ENCODE data around the gene MRTFA.
"Not testable (repeated sequence)": the region's sequence is repeated elsewhere in the genome, so short reads cannot be mapped to it uniquely, and the experiment has no call there.

Gene MRTFA

DNA sequence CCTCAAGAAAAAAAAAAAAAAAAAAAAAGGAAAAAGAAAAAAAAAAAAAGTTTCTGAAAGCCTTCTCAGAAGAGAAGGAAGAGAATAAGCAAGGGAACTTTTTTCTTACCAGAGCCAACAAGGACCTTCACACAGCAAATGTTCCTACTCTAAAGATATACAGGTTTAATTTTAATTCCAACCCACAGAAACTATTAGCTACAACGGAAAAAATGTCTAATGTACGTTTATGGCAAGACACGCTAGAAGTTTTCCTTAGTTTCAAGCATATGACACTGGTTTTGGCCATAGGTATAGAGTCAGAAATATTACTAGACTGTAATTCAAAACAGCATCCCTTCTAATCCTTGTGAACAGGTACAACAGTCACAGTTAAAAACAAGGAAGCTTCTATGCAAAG, 120.1 kb downstream of the MRTFA start:
- DNase-seq = no peak

DNA sequence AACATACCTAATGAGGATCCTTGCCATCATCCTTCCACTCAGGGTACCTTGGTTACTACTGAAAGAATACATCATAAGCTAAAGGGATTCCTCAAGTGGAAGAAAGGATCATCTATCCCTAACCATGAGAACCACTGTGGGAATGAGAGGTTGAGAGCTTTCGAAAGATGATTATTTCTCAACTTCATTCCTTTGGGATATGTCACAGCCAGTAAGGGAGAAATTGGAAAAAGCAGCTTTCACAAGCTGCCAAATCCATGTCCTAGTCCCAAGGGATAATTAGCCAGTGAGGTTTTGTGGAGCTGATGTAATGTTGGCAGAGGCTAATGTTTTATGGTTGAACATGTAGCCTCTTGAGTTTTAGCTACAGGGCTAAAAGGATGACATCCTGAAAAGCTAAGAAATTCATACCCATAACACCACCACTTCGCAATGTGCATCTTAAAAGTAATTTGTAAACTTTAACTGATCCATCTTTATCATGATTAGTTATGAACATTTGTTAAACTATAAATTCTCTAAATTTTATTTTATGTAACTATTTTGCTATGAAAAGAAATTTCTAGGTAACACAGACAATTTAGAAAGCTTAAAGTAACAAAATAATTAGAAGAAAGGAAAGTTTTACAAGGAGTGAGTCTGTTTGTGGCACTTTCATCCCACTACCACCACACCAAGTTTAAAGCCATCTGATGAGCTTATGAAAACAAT, 123.9 kb downstream of the MRTFA start:
- peak; percentile 96 for DNase-seq

DNA sequence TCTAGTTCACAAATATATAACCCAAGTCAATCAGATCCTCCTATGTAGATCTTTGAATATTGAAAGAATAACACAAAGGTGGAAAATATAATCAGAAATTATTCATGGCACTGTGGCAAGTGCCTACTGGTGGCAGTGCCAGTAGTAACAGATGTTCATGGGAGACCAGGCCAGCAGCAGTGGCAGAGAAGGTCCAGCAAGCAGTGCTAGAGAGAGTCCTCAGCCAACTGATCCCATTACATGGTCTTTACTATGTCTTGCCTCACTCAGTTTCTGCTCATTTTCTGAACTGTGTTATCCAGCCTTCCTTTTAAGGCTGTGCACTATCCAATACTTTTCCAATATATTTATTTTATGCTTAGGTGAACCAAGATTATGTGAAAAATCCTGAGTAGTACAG, 124.9 kb downstream of the MRTFA start:
- peak; percentile 56 for DNase-seq

DNA sequence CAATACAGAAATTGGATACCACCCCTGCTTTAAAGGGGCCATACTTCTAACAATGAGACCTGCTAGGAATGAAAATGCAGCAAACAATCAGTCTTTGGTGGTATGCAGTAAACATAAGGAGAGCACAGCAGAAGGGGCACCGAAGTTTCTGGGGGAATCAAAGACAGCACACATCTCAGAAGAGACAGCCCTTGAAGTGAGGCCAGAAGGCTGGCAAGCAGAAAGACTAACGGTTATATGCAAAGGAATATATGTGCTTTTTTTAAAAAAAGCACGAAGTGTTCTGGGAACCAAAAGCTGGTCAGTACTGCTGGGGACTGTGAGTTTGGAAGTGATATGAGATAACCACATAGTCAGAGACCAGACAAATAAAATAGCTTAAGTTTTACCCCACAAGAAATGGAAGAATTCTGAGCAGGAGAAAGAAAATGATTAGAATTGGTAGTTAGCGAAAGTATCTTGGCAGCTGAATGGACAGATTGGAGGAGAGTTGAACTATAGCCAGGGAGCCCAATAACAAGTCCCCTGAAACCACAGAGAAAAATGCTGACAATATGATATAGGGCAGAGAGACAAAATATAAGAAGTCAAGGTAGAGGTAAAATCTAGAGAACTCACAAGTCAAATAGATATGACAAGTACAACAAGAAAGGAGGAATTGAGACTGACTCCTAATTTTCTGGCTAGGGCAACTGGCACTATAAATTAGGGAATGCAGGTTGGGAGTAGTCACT, 125.7 kb downstream of the MRTFA start:
- peak; percentile 37 for DNase-seq

DNA sequence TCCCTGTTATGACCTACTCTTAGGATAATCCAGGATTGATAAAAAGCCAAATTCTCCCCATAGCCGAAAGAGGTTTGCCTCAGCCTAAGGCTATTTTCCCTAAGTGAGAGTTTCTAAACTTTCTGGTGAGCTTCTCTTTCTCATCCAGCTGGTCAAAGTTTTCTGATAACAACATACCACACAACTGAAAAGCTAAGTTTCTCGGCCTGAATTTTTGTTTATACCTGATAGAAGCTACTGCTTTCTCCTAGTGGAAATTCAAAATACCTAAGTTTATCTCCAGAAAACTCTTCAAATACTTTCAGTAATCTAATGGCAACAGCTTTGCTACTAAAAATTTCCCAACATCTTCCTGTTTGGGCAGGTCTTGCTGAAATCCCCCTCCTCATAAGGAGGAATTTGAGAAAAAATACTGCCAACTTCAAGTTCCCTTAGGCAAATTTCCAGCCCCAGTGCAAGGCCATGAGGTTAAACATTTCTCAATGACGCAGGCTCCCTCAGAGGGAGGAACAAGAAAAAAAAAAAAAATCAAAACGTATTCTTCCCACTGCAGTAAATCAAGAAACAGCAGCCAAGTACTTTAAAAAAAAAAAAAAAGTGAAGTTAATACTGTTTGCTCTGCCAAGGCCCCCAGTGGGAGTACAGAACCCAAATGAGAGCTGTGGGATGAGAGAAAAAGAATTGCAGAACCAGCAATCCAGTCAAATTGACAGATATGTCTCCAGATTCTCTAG, 127.0 kb downstream of the MRTFA start:
- peak; percentile 31 for DNase-seq

DNA sequence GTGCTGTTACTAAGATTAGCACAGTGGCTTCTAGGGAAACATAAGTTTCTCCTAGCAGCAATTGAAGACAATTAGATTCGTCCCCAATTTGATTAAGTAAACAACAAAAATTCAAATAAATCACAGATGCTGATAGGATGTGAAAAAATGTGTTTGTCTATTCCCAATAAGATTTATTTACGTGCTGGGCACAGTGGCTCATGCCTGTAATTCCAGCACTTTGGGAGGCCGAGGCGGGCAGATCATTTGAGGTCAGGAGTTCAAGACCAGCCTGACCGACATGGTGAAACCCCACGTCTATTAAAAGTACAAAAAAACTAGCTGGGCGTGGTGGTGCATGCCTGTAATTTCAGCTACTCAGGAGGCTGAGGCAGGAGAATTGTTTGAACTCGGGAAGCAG, 128.5 kb downstream of the MRTFA start:
- not testable (repeated sequence) for DNase-seq

DNA sequence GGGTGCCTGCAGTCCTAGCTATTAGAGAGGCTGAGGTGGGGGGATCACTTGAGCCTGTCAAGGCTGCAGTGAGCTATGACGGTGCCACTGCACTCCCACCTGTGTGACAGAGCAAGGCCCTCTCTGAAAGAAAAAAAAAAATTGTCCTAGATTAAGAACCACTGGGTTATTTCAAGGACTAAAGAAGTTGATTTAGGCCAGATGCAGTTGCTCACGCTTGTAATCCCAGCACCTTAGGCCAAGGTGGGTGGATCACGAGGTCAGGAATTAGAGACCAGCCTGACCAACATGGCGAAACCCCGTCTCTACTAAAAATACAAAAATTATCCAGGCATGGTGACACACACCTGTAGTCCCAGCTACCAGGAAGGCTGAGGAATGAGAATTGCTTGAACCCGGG, 129.0 kb downstream of the MRTFA start:
- DNase-seq = no peak

DNA sequence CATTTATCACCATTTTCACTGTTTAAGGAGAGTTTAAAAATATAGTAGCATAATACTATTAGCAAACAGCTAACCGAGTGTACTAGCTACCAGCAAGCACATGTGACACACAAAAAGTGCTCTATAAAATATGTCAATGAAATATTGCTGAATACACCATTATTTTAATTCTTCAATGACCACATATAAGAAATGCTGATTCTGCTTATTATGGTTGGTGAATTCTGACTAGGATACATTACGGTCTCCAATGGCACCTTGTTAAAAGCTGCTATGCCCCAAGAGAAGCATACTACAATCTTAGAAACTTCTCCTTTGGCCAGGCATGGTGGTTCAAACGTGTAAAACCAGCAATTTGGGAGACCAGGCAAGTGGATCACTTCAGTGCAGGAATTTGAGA, 129.8 kb downstream of the MRTFA start:
- no peak for DNase-seq

DNA sequence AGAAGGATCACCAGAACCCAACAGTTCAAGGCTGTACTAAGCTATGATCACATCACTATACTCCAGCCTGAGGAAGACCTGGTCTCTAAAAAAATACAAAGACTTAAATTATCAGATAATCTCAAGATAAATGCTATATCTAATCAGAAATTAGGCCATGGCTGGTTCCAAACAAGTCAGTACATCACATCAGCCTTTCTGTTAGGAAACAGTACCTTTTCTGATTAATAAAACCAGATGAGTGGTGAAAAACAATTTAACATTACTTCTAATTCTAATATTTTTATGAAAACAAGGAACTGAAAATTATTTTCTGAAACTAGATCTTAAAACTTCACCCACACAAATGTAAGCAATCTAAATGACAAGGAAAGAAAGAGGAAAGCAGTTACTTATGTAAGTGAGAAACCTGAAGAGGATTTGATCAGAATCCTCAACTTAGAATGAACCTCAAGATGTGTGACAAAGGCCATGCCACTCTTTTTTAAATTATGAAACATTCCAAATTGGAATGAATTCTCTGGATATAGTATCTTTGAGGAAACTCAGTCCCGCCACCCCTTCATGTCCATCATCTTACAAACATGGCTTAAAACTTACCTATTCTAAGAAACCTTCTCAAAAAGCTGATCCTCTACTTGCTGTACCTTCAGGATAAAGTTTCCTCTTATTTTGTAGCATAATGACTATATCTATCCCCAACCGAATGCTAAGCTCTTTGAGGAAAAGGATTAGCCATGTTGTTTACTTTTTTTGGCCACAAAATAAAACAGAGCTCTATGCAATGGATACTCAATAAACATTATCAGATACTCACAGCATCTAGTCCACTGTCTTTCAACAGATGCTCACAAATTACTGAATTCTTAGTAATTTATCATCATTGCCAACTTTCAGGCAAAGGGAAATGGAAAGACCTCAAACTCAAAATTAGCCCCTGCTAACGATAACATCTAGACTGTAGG, 132.0 kb downstream of the MRTFA start:
- DNase-seq = no peak

DNA sequence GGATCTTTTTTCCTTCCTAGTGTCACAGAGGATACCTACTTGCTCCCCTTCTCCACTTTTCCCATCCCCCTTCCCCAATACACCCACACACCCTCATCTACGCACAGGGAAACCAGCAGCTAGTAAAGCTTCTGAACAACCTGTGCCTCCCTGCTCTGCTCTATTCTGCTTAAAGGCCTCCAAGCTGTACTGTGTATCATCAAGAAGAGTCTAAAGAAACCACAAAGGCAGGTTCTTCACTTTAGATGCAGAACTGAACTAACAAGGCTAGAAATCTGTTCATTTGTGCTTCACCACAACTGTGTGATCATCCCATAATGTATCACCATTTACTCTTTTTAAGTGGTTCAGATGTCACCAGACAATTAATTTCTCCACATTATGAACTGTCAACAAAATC, 133.6 kb downstream of the MRTFA start:
- no peak for DNase-seq

DNA sequence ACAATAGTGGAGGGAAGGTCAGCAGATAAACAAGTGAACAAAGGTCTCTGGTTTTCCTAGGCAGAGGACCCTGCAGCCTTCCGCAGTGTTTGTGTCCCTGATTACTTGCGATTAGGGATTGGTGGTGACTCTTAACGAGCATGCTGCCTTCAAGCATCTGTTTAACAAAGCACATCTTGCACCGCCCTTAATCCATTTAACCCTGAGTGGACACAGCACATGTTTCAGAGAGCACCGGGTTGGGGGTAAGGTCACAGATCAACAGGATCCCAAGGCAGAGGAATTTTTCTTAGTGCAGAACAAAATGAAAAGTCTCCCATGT, 136.1 kb downstream of the MRTFA start:
- not testable (repeated sequence) for DNase-seq

DNA sequence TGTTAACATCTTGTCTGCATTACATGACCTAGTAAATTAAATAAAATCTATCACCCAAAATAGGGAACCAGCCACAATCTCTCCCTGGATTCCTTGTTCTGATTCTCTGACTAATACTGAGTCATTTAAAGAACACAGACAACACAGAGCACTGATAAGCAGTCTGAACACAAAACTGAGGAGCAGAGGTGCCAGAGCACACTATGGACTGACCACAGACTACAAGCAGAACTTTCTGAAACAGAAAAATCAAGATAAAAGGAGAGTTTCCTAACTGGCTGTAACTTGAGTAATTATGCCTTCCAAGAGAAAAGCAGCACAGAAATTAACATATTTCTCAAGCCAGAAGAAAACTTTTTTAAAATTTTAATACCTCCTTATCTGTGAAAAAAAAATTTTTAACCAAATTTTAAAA, 137.3 kb downstream of the MRTFA start:
- no peak for DNase-seq

DNA sequence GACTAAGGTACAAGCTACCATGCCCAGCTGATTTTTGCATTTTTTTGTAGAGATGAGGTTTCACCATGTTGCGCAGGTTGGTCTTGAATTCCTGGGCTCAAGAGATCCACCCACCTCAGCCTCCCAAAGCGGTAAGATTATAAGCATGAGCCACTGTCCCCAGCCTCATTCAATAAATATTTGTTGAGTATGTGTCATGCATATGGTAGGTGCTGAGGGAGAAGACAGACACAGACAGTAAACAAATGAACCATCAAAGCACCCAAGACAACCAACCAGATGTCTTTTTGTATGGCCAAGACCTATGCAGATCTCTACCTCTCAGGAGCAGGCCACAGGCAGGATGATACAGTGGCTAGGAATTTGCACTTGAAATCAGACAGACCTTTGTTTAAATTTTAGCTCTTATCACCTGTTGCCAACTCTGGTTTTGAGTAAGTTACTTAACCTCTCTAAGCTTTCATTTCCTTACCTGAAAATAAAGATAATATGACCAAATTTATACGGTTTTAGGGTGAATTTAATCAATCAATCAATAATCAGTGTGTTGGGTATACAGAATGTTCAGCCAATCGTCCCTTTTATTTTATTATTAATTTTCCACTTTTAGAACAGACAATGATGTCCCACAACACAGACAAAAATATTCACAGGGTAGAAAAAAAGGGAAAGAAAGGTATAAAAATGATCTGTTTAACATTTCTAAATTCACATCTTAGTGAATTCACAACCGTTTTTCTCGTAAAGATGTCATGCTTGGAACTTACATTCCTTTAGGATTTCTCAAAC, 137.9 kb downstream of the MRTFA start:
- DNase-seq = no peak

DNA sequence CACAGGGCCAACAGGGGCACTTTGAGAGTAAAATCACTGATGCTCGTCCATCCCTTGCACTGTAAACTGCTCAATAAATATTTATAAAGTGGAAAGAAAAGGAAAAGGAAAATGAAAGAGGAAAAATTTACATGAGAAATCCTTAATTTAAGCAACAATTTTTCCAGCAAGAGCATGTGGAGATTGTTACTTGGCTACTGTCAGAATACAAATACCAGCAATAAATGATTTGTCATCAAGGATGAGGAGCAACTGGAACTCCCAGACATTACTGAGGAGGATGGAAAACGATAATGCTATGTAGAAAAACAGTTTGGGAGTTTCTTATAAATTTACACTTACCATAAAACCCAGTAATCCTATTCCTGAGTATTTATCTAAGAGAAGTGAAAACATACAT, 143.1 kb downstream of the MRTFA start:
- no peak for DNase-seq

DNA sequence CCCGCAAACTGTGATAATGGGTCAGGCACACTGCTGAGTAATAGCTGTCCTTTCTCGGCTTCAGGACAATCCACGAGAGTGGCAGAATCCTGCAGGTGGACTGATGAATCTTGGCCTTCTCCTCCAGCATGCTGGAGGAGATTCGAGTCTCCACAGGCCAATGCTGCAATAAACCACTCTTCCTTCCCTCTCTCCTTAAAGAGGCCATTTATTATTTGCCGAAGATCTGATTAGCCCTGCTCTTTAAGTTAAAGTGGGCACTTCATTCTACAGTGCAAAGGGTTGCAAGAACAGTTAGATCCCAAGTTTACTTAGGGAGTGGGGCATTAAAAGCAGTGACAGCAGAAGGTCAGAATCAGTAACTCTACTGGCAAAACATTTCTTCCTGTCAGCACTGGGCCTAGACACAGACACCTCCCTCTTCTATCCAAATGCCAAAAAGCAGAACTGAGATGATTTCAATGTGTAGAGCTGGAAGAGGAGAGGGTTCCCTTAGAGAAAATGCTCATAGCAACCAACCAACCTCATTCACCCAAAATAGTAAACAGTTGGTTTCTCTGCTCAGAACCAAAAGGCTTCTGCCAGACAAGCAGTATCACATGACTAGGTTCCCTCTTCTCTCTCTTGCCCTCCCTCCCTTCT, 144.4 kb downstream of the MRTFA start:
- no peak for DNase-seq

DNA sequence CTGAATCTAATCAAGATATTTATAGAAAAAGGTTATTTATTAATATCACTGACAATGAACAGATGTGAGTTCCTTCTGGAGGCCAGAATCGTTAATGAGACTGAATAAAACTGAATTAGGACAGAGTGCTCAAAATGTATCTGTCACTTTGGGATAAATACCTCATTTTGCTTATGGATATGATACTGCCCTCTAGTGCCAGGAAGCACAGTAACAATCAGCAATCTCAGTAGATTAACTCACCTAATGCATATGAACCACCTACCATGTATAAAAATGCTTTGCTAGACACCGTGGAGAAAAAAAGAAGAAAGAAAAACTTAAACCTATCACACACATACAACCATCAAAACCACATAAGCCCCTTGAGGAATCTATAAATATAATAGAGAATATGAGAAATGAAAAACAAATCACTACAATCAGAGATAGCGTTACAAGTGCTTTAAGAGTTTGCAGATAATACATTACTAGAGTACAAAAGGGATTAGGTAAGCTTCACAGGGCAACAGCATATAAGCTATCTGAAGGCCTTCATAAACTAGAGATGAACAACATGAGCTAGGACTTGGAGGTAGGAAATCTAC, 148.8 kb downstream of the MRTFA start:
- DNase-seq = peak; percentile 34

DNA sequence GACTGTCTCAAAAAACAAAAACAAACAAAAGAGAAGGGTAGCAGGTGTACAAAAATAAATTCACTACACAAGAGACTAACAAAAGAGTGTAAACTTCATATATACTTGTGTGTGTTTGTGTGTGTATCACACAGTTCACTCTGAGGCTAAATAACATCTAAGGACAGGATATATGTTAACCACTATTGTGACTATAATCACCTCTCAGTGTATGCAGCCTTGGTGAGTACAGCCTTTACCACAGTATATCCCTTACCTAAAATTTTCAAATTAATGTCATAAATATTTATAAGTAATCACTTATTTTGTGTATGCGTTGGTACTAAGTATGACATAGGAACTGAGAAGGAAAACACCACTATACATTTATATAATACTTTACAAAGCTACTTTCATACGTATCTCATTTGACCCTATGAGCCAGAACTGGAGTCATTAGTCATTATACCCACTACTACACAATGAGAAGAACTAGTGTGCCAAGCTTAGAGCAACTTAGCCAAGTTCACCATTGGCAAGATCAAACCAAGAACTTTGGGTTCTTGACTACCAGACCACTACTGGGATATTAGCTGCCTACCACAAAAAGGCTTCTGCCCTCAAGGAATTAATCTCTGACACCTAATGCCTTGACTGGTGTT, 149.4 kb downstream of the MRTFA start:
- no peak for DNase-seq

DNA sequence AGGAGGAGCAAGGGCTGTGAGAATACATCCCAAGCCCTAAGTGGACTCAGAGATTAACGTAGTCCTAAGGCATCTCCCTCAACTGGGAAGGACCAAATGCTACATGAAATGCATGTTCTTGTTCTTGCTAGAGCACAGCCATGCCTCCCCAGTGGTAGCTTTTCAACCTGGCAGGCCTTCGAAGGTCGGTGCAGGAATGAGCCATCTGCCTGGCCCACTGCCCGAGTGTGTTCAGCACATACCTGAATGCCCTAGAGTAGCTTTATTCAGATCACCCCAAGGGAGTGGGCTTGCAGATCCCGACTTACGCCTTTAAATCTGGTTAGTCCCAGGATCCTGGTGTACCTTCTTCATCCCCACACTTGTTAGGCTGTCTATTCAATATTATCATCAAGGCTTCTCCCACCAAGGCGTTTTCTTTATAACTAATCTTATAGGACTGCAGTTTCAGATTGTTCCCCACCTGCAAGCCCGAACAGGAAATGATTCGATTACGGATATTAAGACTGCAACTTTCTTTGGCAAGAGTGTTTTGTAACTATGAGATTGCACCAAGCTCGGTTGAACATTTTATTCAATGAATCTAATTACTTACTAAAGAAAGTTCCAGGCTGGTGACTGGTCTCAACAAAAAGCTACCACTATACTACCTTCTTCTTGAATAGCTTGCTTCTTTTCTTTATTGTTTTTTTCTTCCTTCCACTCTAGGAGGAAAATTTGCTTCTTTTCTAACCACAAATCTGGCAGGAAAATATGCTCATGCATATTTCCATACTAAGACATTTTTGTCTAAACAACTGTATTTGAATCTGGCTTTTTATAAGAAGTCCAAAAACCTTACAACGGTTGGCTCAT, 150.5 kb downstream of the MRTFA start:
- DNase-seq = no peak

DNA sequence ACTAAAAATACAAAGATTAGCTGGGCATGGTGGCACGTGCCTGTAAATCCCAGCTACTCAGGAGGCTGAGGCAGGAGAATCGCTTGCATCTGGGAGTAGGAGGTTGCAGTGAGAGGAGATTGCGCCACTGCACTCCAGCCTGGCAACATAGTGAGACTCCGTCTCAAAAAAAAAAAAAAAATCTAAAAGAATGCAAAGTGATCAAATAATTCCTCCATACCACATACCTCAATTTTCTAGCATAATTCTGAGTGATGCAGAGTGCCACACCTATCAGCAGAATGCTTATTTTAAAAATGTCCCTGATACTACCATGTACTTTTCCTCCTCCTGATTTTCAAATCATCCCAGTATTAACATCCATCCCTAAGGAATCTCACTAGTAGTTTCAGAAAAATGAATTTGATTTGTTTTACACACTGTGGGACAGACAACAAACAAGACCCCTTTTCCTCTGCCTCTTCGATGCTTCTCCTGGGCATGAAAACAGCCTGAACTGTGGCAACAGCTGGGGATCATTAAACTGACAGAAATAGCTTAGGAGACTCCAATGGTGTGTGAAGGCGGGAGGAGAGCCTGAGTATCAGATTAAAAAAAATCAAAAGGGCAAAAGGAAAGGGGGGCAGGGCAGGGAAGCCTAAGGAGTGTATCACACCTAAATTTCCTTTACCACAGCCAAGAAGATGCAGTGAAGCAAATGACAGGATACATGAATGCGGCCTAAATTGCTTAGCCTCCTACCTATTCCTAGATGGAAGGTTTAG, 151.4 kb downstream of the MRTFA start:
- DNase-seq = no peak

Data from NCI-H446 treated with DMSO at 0.1 percent for 48 hours (cell line).